Cardiac fibroblast (primary cell): ENCODE data around the gene THUMPD3.

Experiments used
- DNase-seq, 2 donors: peaks; one replicate each; pipeline versions ENCODE4 v3.0.0 to v3.0.0-alpha.2; 2010; ENCODE audit warnings: low read depth in 2 of 2
- H3K4me3 ChIP-seq, 2 donors: replicated peaks in 1 of 2; 1 replicate in 1 of 2; 2 replicates in 1 of 2; pipeline ENCODE4 v1.5.1; 2011; ENCODE audit warnings: low read depth in 2 of 2, low read length in 2 of 2, mild to moderate bottlenecking in 2 of 2, moderate library complexity in 1 of 2
- CTCF ChIP-seq: IDR thresholded peaks from one replicate; pipeline ENCODE4 v1.5.1; 2011; ENCODE audit warnings: low read depth, mild to moderate bottlenecking, low read length, inconsistent platforms

THUMPD3 gene

GRCh38 chr3:9396301-9396631, 33.4 kb downstream of the THUMPD3 start:
- peak overlapping the region; percentile 65 to 73 for H3K4me3 ChIP-seq
- no peak for TF ChIP-seq CTCF
- DNase-seq, result peak; percentile 98

- DNase-seq, result peak; percentile 100
- peak overlapping the region; percentile 70 to 73 for H3K4me3 ChIP-seq
- no peak for TF ChIP-seq CTCF
Measured at GRCh38 chr3:9396632-9397331, 33.9 kb downstream of the THUMPD3 start.

GRCh38 chr3:9397332-9397905, 34.6 kb downstream of the THUMPD3 start, which contains the start of gene SETD5:
Gene SETD5 (plus strand): TSS chr3:9397615. CDS start chr3:9428939, 31,324 bp downstream.
- DNase-seq, result peak; percentile 97 to 99
- H3K4me3 ChIP-seq, result peak within 1 kb of the TSS; percentile 92 to 96
- TF ChIP-seq CTCF, result no peak

GRCh38 chr3:9397906-9398699, 35.2 kb downstream of the THUMPD3 start:
- TF ChIP-seq CTCF, result no peak
- peak; percentile 40 to 47 for DNase-seq
- peak overlapping the region; percentile 92 to 96 for H3K4me3 ChIP-seq

GRCh38 chr3:9398700-9399336, 36.0 kb downstream of the THUMPD3 start:
- no peak for TF ChIP-seq CTCF
- peak; percentile 59 to 72 for DNase-seq
- peak overlapping the region; percentile 92 to 96 for H3K4me3 ChIP-seq

GRCh38 chr3:9399337-9399703, 36.5 kb downstream of the THUMPD3 start:
- DNase-seq, result peak; percentile 45 to 52
- H3K4me3 ChIP-seq, result peak overlapping the region; percentile 92 to 96
- TF ChIP-seq CTCF, result no peak
